Adrenal gland (tissue), 12 donors: ENCODE measurements around the gene ERC2. TPM values are rescaled to one million over a fixed set of nuclear protein-coding genes. Genes with fewer than 3 reads are reported as not detected.

Experiments used
- DNase-seq, 7 donors: peaks; one replicate each; pipeline ENCODE4 v3.0.0-alpha.2; 2019 to 2020
- H3K27ac ChIP-seq, 5 donors: fragments of 200-600 bp; sonication (generic) in 4 of 5; 1 replicate in 3 of 5; 2 replicates in 2 of 5; pipeline versions ENCODE4 v1.5.1 to v1.8.0; 2016 to 2020; ENCODE audit warnings: mild to moderate bottlenecking in 1 of 5
- H3K27me3 ChIP-seq: fragments of 200-600 bp; 2 replicates; pipeline ENCODE4 v1.8.0; 2021
- H3K36me3 ChIP-seq, 2 donors: fragments of 200-600 bp; replicated peaks in 1 of 2; 1 replicate in 1 of 2; 2 replicates in 1 of 2; pipeline versions ENCODE4 v1.5.1 to v1.8.0; 2018 to 2022
- H3K4me1 ChIP-seq, 2 donors: fragments of 200-600 bp; replicated peaks in 1 of 2; 1 replicate in 1 of 2; 2 replicates in 1 of 2; pipeline versions ENCODE4 v1.5.1 to v1.8.0; 2018 to 2021
- H3K4me3 ChIP-seq, 4 donors: fragments of 200-600 bp; sonication (generic) in 3 of 4; one replicate each; pipeline ENCODE4 v1.5.1; 2016 to 2018
- H3K9me3 ChIP-seq, 3 donors: fragments of 200-600 bp; sonication (generic) in 1 of 3; replicated peaks in 1 of 3; 1 replicate in 2 of 3; 2 replicates in 1 of 3; pipeline versions ENCODE4 v1.5.1 to v1.8.0; 2016 to 2021
- POLR2A ChIP-seq, 2 donors: fragments of 450-650 bp; IDR thresholded peaks; one replicate each; pipeline ENCODE4 v1.6.1; 2017; ENCODE audit warnings: antibody characterized with exemption in 2 of 2, mild to moderate bottlenecking in 2 of 2, moderate library complexity in 1 of 2
- WGBS, 4 donors: extraction: QIAGEN DNeasy Blood & Tissue Kit in 2 of 4; methylation state at CpG; one replicate each; pipeline versions ENCODE4 v1.1.5 to v1.1.7; 2013 to 2017; 5-methylcytosine and 5-hydroxymethylcytosine counted together
- intact Hi-C, 2 donors: fragments of 100-400 bp; cut with DNase I; formaldehyde crosslinking; loops; one replicate each; pipeline versions ENCODE4 v1.14.1 to v1.15.0; 2022 to 2023
- polyA plus RNA-seq, 3 donors: library from polyadenylated mRNA; stranded (reverse); fragments of 200-250 nt in 2 of 3; fragments of 350-450 nt in 1 of 3; fragmentation: Illumina TruSeq in 1 of 3; extraction: RNeasy Lipid Tissue Mini Kit (QIAGEN cat#74804) in 1 of 3; gene quantifications; one replicate each; pipeline ENCODE4 v1.2.3, GENCODE V29; 2013 to 2014
- total RNA-seq, 9 donors: library from RNA; depleted of rRNA in 4 of 9; stranded (reverse); fragments of >200 nt in 4 of 9; fragments of 120-200 nt in 1 of 9; fragmentation: NEBNext Ultra II Directional in 1 of 9; extraction: Animal tissue kit (Norgen Biotek cat#: 25700) in 1 of 9; gene quantifications; one replicate each; pipeline versions ENCODE4 v1.1.0 to v1.2.4, GENCODE V29; 2013 to 2023
- TF ChIP-seq, protein P1 (sequence below), 6 experiments: fragments of 450-650 bp in 4 of 6; fragments of 200-600 bp in 2 of 6; sonication (generic) in 1 of 6; IDR thresholded peaks; 1 replicate in 5 of 6; 2 replicates in 1 of 6; pipeline versions ENCODE4 v1.5.1 to v1.8.0; 2016 to 2021; ENCODE audit warnings: antibody characterized with exemption in 6 of 6, mild to moderate bottlenecking in 2 of 6, moderate library complexity in 1 of 6
- donor health status: healthy with polysubstance abuse.
- donor health status: Bipolar disorder and iron deficiency.
- donor health status: DM: yes; HTN: yes; CAD: no.
- donor health status: DM: no; HTN: no; CAD: no.
- donor health status: DM: no; HTN: no; CAD: no.
- donor health status: DM: yes; HTN: yes; CAD: no.

ERC2 gene
- total and polyA plus RNA-seq, 12 donors = 0.47 to 5.8 (median 1.5) TPM

DNA sequence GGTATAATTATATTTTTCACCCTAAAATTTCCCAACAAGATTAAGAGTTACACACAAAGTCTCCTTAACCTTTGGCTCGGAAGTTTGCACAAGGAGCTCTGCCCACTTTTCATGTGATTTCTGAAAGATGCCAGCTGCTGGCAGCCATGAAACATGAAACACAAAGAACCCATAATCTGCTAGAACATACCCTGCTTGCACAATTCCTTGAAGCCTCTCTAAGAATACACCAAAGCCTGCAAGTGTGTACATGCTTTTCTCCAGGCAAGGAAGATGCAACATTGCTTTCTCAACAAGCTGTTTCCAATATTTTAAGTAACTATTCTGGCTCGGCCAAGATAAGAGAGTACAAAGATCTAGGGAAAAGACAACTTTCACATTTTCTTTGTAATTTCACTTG, 799.1 kb downstream of the ERC2 start:
- Histone ChIP-seq H3K4me3 (no peak overlapping the region), H3K36me3 (no peaks in the 10 kb centered on the region), H3K4me1 (no peaks in the 10 kb centered on the region), H3K27me3 (no peaks in the 10 kb centered on the region), H3K9me3 (no peaks in the 10 kb centered on the region), H3K27ac (no peak overlapping the region)
- TF ChIP-seq POLR2A (IDR thresholded peaks at IDR 0.05) = no peak
- TF ChIP-seq, protein P1, sequence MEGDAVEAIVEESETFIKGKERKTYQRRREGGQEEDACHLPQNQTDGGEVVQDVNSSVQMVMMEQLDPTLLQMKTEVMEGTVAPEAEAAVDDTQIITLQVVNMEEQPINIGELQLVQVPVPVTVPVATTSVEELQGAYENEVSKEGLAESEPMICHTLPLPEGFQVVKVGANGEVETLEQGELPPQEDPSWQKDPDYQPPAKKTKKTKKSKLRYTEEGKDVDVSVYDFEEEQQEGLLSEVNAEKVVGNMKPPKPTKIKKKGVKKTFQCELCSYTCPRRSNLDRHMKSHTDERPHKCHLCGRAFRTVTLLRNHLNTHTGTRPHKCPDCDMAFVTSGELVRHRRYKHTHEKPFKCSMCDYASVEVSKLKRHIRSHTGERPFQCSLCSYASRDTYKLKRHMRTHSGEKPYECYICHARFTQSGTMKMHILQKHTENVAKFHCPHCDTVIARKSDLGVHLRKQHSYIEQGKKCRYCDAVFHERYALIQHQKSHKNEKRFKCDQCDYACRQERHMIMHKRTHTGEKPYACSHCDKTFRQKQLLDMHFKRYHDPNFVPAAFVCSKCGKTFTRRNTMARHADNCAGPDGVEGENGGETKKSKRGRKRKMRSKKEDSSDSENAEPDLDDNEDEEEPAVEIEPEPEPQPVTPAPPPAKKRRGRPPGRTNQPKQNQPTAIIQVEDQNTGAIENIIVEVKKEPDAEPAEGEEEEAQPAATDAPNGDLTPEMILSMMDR (IDR thresholded peaks at IDR 0.05) = no peak
- intact Hi-C loops = no loop called here
- WGBS, 4 donors = 67 to 88% (median 81%) methylated on average over 2 of the region's 2 CpGs
- DNase-seq = no peak

DNA sequence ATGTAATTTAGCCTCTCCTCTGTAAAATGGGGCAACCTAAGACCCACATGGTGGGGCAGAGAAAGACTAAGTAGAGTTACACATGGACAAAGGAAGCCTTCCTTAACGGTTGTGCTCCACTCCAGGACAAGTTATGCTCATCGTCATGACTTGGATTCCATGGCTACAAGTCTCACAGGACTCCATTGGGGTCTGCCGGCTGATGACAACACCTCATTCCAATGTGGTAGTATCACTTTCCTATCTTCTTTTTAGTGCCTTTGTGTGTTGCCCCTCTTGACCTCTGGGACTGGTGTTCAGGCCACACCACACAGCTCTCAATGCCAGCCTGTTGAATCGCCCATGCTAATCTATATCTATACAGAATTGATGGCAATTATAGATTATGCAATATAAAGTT, 799.9 kb downstream of the ERC2 start:
- intact Hi-C loops = no loop called here
- Histone ChIP-seq H3K27ac (no peak overlapping the region), H3K4me3 (no peak overlapping the region), H3K4me1 (no peaks in the 10 kb centered on the region), H3K9me3 (no peaks in the 10 kb centered on the region), H3K27me3 (no peaks in the 10 kb centered on the region), H3K36me3 (no peaks in the 10 kb centered on the region)
- TF ChIP-seq, protein P1 (IDR thresholded peaks at IDR 0.05) = no peak
- no peak for TF ChIP-seq POLR2A (IDR thresholded peaks at IDR 0.05)
- 74 to 89% (median 84%) methylated on average over 4 of the region's 4 CpGs for WGBS, 4 donors
- DNase-seq = no peak

DNA sequence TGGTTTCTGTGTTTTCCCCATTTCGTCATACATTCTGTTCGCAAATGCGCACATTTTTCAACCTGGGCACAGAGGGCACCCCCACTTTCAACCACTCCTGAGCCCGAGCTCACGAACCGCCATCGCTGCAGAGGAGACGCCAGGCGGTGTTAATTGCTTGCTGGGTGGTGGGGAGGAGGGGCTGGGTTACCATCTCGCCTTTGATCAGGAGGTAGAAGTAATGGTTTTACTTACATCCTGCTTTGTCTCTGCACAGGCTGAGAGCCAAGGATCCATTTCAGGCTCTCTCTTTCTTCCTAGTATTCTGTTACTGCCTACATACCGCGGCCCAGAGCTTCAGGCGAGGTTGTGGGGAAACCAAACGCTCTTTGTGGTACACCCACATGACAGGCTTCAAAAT, 803.9 kb downstream of the ERC2 start:
- TF ChIP-seq, protein P1 (IDR thresholded peaks at IDR 0.05) = no peak
- TF ChIP-seq POLR2A (IDR thresholded peaks at IDR 0.05) = no peak
- WGBS, 4 donors = 80 to 93% (median 85%) methylated on average over 14 of the region's 14 CpGs
- Histone ChIP-seq H3K36me3 (no peaks in the 10 kb centered on the region), H3K27ac (no peak overlapping the region), H3K4me3 (no peak overlapping the region), H3K9me3 (no peaks in the 10 kb centered on the region), H3K27me3 (no peaks in the 10 kb centered on the region), H3K4me1 (no peaks in the 10 kb centered on the region)
- intact Hi-C loops = no loop called here
- DNase-seq = no peak

DNA sequence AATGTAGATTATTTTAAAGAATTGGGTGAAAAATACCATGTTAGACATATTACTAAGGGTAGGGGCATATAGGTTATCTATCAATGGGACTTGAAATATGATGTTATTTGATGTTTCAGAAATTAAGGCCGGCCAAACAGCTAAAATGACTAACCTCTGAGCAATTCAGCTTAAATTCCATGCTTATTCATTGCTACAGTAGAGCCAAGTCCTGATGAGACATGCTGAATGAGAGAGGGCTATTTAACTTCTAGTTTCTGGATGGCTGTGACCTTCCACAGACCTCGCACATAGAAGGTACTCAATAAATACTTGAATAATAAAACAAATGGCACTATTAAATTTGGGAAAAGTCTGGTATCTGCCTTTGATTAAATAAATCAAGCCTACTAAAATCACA, 805.6 kb downstream of the ERC2 start:
- no peaks in the 10 kb centered on the region for H3K4me1 ChIP-seq
- no peaks in the 10 kb centered on the region for H3K9me3 ChIP-seq
- no peak overlapping the region for H3K27ac ChIP-seq
- H3K36me3 ChIP-seq = no peaks in the 10 kb centered on the region
- H3K27me3 ChIP-seq = no peaks in the 10 kb centered on the region
- H3K4me3 ChIP-seq = no peak overlapping the region
- intact Hi-C loops = no loop called here
- WGBS, 4 donors = 57 to 68% (median 62%) methylated on average over 2 of the region's 2 CpGs
- no peak for DNase-seq
- no peak for TF ChIP-seq POLR2A (IDR thresholded peaks at IDR 0.05)
- TF ChIP-seq, protein P1 (IDR thresholded peaks at IDR 0.05) = no peak
